K562 (cell line): ENCODE data around the gene PITPNB. TPM values are rescaled to one million over a fixed set of nuclear protein-coding genes. Genes with fewer than 3 reads are reported as not detected.

ENCODE experiments used
- ATAC-seq: fragments of 200-7000 bp; cut with Tn5 transposase; 3 replicates; pipeline ENCODE4 v1.9.1; 2020; ENCODE audit warnings: moderate library complexity
- BruUV-seq: library from RNA; stranded (reverse); fragments of 400-500 nt; replicated peaks from 2 replicates; lab custom pipeline; 2021; lab: Mats Ljungman, UMichigan
- CTCF ChIA-PET: fragments of 300-600 bp; formaldehyde crosslinking; extraction: SDS; loops from one replicate; lab custom pipeline; 2021; ENCODE audit warnings: low intra/inter-chr PET ratio; lab: Yijun Ruan, JAX
- POLR2A ChIA-PET: fragments of 300-600, 350-650 bp; sonication (Branson Sonifier 250); formaldehyde crosslinking; extraction: SDS; loops from one replicate; lab custom pipeline; 2021; ENCODE audit warnings: antibody characterized with exemption, inconsistent platforms; lab: Yijun Ruan, JAX
- DNase-seq, 4 experiments: peaks; one replicate each; pipeline versions ENCODE4 v3.0.0 to v3.0.0-alpha.2; 2011 to 2018; ENCODE audit warnings: low spot score in 3 of 4, mixed read lengths in 3 of 4; ENCODE audit errors: extremely low read depth in 1 of 4
- FAIRE-seq: peaks from 2 replicates; lab custom pipeline; 2011; peaks lifted over from hg19 to GRCh38; lab: Jason Lieb, UNC
- H2AFZ ChIP-seq: 2 replicates; pipeline ENCODE4 v1.6.0; 2011; ENCODE audit warnings: low read depth, low read length, control low read depth, inconsistent platforms
- H3K27ac ChIP-seq: fragments of 200-600 bp; 3 replicates; pipeline ENCODE4 v1.8.0; 2011; ENCODE audit warnings: low read depth, mild to moderate bottlenecking, control low read depth, inconsistent platforms, low read length, moderate library complexity, mixed read lengths; ENCODE audit errors: extremely low read depth
- H3K27me3 ChIP-seq, 2 experiments: fragments of 300-600 bp in 1 of 2; 2 replicates in 1 of 2; 3 replicates in 1 of 2; pipeline versions ENCODE4 v1.6.0 to v1.8.0; 2011; ENCODE audit warnings: inconsistent platforms in 2 of 2, low read length in 2 of 2, mild to moderate bottlenecking in 1 of 2, mixed read lengths in 1 of 2, moderate library complexity in 1 of 2; ENCODE audit not compliant: control insufficient read depth in 2 of 2, insufficient read depth in 2 of 2
- H3K36me3 ChIP-seq: fragments of 300-600 bp; 3 replicates; pipeline ENCODE4 v1.8.0; 2011; ENCODE audit warnings: mild to moderate bottlenecking, low read length, inconsistent platforms; ENCODE audit not compliant: control insufficient read depth, insufficient read depth
- H3K4me1 ChIP-seq, 2 experiments: fragments of 200-600 bp in 1 of 2; replicated peaks in 1 of 2; 2 replicates in 1 of 2; 3 replicates in 1 of 2; pipeline versions ENCODE4 v1.5.1 to v1.8.0; 2011; ENCODE audit warnings: inconsistent platforms in 2 of 2, low read length in 2 of 2, mild to moderate bottlenecking in 1 of 2, mixed read lengths in 1 of 2, moderate library complexity in 1 of 2; ENCODE audit not compliant: control insufficient read depth in 2 of 2, insufficient read depth in 2 of 2
- H3K4me2 ChIP-seq: 2 replicates; pipeline ENCODE4 v1.6.1; 2011; ENCODE audit warnings: low read length, control low read depth, inconsistent platforms, mixed read lengths; ENCODE audit not compliant: insufficient read depth
- H3K4me3 ChIP-seq: fragments of 200-600 bp; sonication (generic), shearing (Covaris generic); 2 replicates; pipeline ENCODE4 v1.5.1; 2016; ENCODE audit warnings: control low read depth, inconsistent platforms
- H3K79me2 ChIP-seq: fragments of 200-600 bp; 3 replicates; pipeline ENCODE4 v1.8.0; 2011; ENCODE audit warnings: low read length, inconsistent platforms; ENCODE audit not compliant: control insufficient read depth, insufficient read depth
- H3K9ac ChIP-seq, 2 experiments: 2 replicates each; pipeline versions ENCODE4 v1.6.0 to v1.6.1; 2011; ENCODE audit warnings: low read depth in 2 of 2, low read length in 2 of 2, control low read depth in 1 of 2, inconsistent platforms in 1 of 2, mild to moderate bottlenecking in 1 of 2, mixed read lengths in 1 of 2; ENCODE audit not compliant: insufficient read depth in 1 of 2
- H3K9me1 ChIP-seq: one replicate; pipeline ENCODE4 v1.6.0; 2011; ENCODE audit warnings: inconsistent platforms, mild to moderate bottlenecking, low read length, moderate library complexity; ENCODE audit not compliant: control insufficient read depth, insufficient read depth
- H3K9me3 ChIP-seq: replicated peaks from 2 replicates; pipeline ENCODE4 v1.5.1; 2011; ENCODE audit warnings: low read depth, low read length, inconsistent platforms; ENCODE audit not compliant: control insufficient read depth, insufficient read depth
- H4K20me1 ChIP-seq: replicated peaks from 2 replicates; pipeline ENCODE4 v1.6.1; 2011; ENCODE audit warnings: low read length, inconsistent platforms, mixed read lengths; ENCODE audit not compliant: control insufficient read depth, insufficient read depth
- C11orf30 ChIP-seq: fragments of 450-650 bp; IDR thresholded peaks from 2 replicates; pipeline ENCODE4 v1.6.1; 2016; ENCODE audit warnings: low read depth, mild to moderate bottlenecking
- EP300 ChIP-seq: IDR thresholded peaks from 2 replicates; pipeline ENCODE4 v1.6.1; 2012; ENCODE audit warnings: low read length, improper control_type of control experiment
- HDAC6 ChIP-seq: IDR thresholded peaks from 2 replicates; pipeline ENCODE4 v1.6.1; 2012; ENCODE audit warnings: low read depth, mild to moderate bottlenecking, control low read depth, inconsistent platforms, low read length, moderate library complexity
- KLF13 ChIP-seq: fragments of 450-650 bp; IDR thresholded peaks from 2 replicates; pipeline ENCODE4 v1.6.1; 2016; ENCODE audit warnings: missing genetic modification characterization, low read depth, mild to moderate bottlenecking, missing compliant biosample characterization, moderate library complexity, borderline replicate concordance
- MIER1 ChIP-seq: fragments of 450-650 bp; IDR thresholded peaks from 2 replicates; pipeline ENCODE4 v1.6.1; 2016; ENCODE audit warnings: antibody characterized with exemption, mild to moderate bottlenecking, low read depth
- NR2C1 ChIP-seq, 2 experiments: fragments of 450-650 bp; IDR thresholded peaks; 2 replicates each; pipeline ENCODE4 v1.6.1; 2017; ENCODE audit warnings: mild to moderate bottlenecking in 2 of 2, antibody characterized with exemption in 1 of 2, inconsistent platforms in 1 of 2, missing compliant biosample characterization in 1 of 2, missing genetic modification characterization in 1 of 2
- TCF7 ChIP-seq: sonication (generic); IDR thresholded peaks from 2 replicates; pipeline ENCODE4 v1.6.1; 2016; ENCODE audit warnings: antibody characterized with exemption, borderline replicate concordance
- THRAP3 ChIP-seq: fragments of 450-650 bp; IDR thresholded peaks from 2 replicates; pipeline ENCODE4 v1.6.1; 2016; ENCODE audit warnings: mild to moderate bottlenecking, inconsistent platforms, borderline replicate concordance
- ZNF316 ChIP-seq: fragments of 450-650 bp; IDR thresholded peaks from 2 replicates; pipeline ENCODE4 v1.6.1; 2016
- WGBS: fragments of 100-300 bp; shearing (Covaris generic); methylation state at CpG from one replicate; pipeline ENCODE4 v1.1.6; 2016; ENCODE audit warnings: low coverage, mixed read lengths; ENCODE audit not compliant: insufficient coverage; ENCODE audit errors: missing lambda C conversion rate; 5-methylcytosine and 5-hydroxymethylcytosine counted together
- in situ Hi-C: fragments of 300-500 bp; cut with MboI; formaldehyde crosslinking; loops from 4 replicates; pipeline ENCODE4 v1.15.0; 2018; ENCODE audit warnings: inconsistent platforms, mixed read lengths
- intact Hi-C: fragments of 100-400 bp; cut with micrococcal nuclease; formaldehyde crosslinking; loops from 2 replicates; pipeline ENCODE4 v1.14.2; 2022
- polyA plus RNA-seq, 8 experiments: library from polyadenylated mRNA; depleted of rRNA in 4 of 8; stranded (reverse) in 5 of 8; unstranded in 3 of 8; fragments of >200 nt; fragmentation: Nextera tagmentation in 2 of 8; fragmentation: Illumina TruSeq in 1 of 8; extraction: Ambion mirVana in 2 of 8; extraction: Trizol in 1 of 8; gene quantifications; 2 replicates each; pipeline versions ENCODE4 v1.2.1 to v1.2.3, GENCODE V29; 2011 to 2014; ENCODE audit warnings: inconsistent platforms in 1 of 8, missing spikeins in 1 of 8
- total RNA-seq, 7 experiments: library from RNA; depleted of rRNA in 6 of 7; stranded (reverse); fragments of >200 nt in 6 of 7; fragmentation: Illumina TruSeq in 2 of 7; extraction: Trizol in 2 of 7; gene quantifications; 2 replicates each; pipeline versions ENCODE4 v1.2.1 to v1.2.3, GENCODE V29; 2011 to 2021; ENCODE audit warnings: low replicate concordance in 1 of 7
- TF ChIP-seq, protein P1 (sequence below): fragments of 450-650 bp; IDR thresholded peaks from 2 replicates; pipeline ENCODE4 v1.6.1; 2017; ENCODE audit warnings: antibody characterized with exemption

Gene PITPNB
- total and polyA plus RNA-seq, 9 of the 15 experiments (the other 6 are each of a cell fraction or from before 2014, with no cell fraction given), result 13.1 to 52.4 (median 34.7) TPM

DNA sequence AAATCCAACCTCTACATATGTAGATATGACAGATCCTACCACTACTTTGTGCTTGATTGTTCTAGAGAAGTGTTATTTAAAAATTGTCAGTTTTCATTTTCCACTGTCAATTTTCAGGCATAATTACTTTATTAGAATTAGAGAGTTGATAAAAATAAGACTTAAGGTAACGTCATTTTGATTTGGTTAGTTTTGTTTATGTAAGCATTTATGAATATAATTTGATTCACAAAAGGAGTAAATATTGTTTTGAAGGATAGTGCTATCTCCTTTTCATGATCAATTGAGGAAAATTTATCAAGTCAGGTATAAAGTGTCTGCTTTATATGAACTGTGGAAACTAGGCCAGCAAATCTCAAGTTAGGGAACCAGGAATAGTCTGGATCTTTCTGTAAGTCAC is 42.6 kb upstream of the PITPNB start:
- CTCF ChIA-PET, result no interaction called here
- no peak for FAIRE-seq

DNA sequence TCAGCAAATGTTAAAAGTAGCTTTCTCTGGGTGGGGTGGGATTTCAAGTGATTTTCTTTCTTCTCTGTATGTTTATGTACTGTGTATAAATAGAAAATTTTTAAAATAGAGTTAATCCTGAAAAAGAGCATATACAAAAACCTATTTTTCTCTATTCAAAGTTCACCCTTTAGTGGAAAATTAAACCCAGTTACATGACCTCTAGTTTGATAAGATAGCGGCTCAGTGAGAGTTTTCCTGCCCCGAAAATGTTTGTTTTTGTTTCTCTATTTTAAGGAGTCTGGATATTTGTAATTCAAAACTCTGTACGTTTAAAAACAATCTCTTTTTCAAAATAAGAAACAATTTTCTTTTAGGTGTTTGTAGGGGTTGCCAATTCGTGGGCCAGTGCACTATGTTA is 42.1 kb upstream of the PITPNB start:
- H3K79me2 ChIP-seq, result no peaks in the 10 kb centered on the region
- no peaks in the 10 kb centered on the region for H3K9me3 ChIP-seq
- no peaks in the 10 kb centered on the region; a peak in 1 of 5 replicates for H3K4me1 ChIP-seq
- H3K36me3 ChIP-seq, result no peaks in the 10 kb centered on the region
- POLR2A ChIA-PET, result no interaction called here
- no peak for DNase-seq
- WGBS, result 48% methylated on average over 4 of the region's 4 CpGs
- no peak overlapping the region for H3K9ac ChIP-seq
- no peak for ATAC-seq
- in situ Hi-C loops (no loop called here), intact Hi-C loops (no loop called here)
- no peaks in the 10 kb centered on the region for H4K20me1 ChIP-seq
- H3K27ac ChIP-seq, result no peak overlapping the region
- no peak overlapping the region for H2AFZ ChIP-seq
- H3K4me2 ChIP-seq, result no peak overlapping the region
- H3K27me3 ChIP-seq, result no peaks in the 10 kb centered on the region
- H3K4me3 ChIP-seq, result no peak overlapping the region
- CTCF ChIA-PET, result no interaction called here
- BruUV-seq, result no TSS peak
- FAIRE-seq, result no peak
- H3K9me1 ChIP-seq, result no peaks in the 10 kb centered on the region
- TF ChIP-seq EP300, result no peak
- TF ChIP-seq TCF7, result no peak
- TF ChIP-seq KLF13, result no peak
- no peak for TF ChIP-seq MIER1
- TF ChIP-seq HDAC6, result no peak
- TF ChIP-seq NR2C1 (IDR thresholded peaks at IDR 0.05), result no peak
- TF ChIP-seq NR2C1 (tag; IDR thresholded peaks at IDR 0.05), result no peak
- TF ChIP-seq, protein P1, sequence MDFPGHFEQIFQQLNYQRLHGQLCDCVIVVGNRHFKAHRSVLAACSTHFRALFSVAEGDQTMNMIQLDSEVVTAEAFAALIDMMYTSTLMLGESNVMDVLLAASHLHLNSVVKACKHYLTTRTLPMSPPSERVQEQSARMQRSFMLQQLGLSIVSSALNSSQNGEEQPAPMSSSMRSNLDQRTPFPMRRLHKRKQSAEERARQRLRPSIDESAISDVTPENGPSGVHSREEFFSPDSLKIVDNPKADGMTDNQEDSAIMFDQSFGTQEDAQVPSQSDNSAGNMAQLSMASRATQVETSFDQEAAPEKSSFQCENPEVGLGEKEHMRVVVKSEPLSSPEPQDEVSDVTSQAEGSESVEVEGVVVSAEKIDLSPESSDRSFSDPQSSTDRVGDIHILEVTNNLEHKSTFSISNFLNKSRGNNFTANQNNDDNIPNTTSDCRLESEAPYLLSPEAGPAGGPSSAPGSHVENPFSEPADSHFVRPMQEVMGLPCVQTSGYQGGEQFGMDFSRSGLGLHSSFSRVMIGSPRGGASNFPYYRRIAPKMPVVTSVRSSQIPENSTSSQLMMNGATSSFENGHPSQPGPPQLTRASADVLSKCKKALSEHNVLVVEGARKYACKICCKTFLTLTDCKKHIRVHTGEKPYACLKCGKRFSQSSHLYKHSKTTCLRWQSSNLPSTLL, result no peak

More for the DNA sequence above, 42.6 kb upstream of the PITPNB start:
- in situ Hi-C loops, result no loop called here
- Histone ChIP-seq H3K4me3 (no peak overlapping the region), H3K36me3 (no peaks in the 10 kb centered on the region), H3K79me2 (no peaks in the 10 kb centered on the region), H4K20me1 (no peaks in the 10 kb centered on the region), H3K9me3 (no peaks in the 10 kb centered on the region), H3K4me1 (no peaks in the 10 kb centered on the region; a peak in 1 of 5 replicates), H3K27ac (no peak overlapping the region), H3K9me1 (no peaks in the 10 kb centered on the region), H3K27me3 (no peaks in the 10 kb centered on the region), H3K9ac (no peak overlapping the region), H2AFZ (no peak overlapping the region), H3K4me2 (no peak overlapping the region)
- DNase-seq (no peak), ATAC-seq (no peak)
- TF ChIP-seq C11orf30, result peak; percentile 54
- peak; percentile 65 for TF ChIP-seq ZNF316
- no peak for TF ChIP-seq THRAP3
- WGBS, result 77% methylated on average over 1 of the region's 1 CpG
- intact Hi-C loops, result no loop called here
- BruUV-seq, result no TSS peak
- POLR2A ChIA-PET, result no interaction called here
